Measurements from ENCODE around the gene DUS1L. TPM values are rescaled to one million over a fixed set of nuclear protein-coding genes. Genes with fewer than 3 reads are reported as not detected.

DUS1L gene
- total RNA-seq, 1 donor from 2014 or later = 126 TPM

DNA sequence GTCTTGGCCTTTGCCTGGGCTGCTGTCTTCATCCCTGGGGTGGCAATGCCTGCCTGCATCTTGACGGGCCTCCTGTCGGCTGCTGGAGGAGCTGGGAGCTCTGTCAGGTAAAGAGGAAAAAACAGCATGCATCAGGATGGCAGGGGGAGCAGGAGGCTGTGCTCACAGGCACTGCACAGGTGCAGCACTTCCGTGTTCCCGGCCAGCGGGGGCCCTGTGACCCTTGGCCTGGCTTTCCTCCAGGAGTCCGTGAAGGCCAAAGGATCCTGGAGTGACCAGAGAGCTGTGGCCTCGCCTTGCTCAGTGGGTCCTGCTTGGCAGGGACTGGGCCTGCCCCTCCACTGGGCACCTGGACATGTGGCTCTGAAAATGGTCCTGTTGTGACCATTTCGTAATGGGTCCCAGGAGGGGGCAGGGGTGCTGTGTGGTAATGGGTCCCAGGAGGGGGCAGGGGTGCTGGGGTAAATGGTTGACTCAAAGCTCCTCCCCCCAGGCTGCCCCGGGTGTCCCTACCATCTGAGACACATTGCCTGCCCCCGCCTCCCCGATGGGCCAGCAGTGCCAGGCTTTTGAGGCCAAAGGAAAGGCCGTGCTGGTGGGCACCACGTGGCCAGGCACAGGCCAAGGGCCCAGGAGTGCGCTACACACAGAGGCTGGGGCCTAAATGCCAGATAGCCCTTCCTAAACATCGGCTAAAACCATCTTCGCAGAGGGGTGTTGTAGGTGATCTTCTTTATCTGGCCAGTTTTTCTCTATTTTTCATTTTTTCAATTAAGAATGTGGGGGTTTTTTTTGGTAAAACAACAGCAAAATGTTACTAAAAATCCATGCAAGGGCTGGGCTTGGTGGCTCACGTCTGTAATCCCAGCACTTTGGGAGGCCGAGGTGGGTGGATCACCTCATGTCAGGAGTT, 36.4 kb upstream of the DUS1L start:
- no peak for DNase-seq (ENCODE audit: low read depth)
- no peak overlapping the region for H3K4me3 ChIP-seq (ENCODE audit: low read depth, low read length)
- TF ChIP-seq, protein P1, sequence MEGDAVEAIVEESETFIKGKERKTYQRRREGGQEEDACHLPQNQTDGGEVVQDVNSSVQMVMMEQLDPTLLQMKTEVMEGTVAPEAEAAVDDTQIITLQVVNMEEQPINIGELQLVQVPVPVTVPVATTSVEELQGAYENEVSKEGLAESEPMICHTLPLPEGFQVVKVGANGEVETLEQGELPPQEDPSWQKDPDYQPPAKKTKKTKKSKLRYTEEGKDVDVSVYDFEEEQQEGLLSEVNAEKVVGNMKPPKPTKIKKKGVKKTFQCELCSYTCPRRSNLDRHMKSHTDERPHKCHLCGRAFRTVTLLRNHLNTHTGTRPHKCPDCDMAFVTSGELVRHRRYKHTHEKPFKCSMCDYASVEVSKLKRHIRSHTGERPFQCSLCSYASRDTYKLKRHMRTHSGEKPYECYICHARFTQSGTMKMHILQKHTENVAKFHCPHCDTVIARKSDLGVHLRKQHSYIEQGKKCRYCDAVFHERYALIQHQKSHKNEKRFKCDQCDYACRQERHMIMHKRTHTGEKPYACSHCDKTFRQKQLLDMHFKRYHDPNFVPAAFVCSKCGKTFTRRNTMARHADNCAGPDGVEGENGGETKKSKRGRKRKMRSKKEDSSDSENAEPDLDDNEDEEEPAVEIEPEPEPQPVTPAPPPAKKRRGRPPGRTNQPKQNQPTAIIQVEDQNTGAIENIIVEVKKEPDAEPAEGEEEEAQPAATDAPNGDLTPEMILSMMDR (conservative IDR thresholded peaks at IDR 0.05; ENCODE audit: low read depth, low read length) = no peak

DNA sequence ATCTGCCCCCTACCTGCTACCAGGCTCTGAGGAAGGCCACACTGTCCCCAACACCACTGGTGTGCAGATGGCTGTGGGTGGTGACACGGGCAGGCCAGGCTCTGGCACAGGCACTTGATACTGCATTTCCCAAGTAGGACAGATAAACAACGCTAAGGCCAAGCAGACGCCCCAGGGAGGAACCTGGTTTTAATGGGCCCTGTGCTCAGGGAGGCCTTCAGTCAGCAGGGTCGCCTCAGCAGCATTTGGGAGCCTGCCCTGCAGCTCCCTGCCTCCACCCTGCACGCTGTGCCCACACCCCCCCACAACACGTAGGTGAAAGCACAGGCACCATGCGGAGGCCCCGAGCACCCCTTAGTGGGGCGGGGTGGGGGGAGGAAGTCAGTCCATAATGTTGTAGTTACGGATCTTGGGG, 35.7 kb upstream of the DUS1L start:
- DNase-seq (ENCODE audit: low read depth) = no peak
- TF ChIP-seq, protein P1 (conservative IDR thresholded peaks at IDR 0.05; ENCODE audit: low read depth, low read length) = no peak
- no peak overlapping the region for H3K4me3 ChIP-seq (ENCODE audit: low read depth, low read length)

GRCh38 chr17:82100502-82101298, 35.1 kb upstream of the DUS1L start:
- H3K4me3 ChIP-seq (ENCODE audit: low read depth, low read length) = no peak overlapping the region
- no peak for DNase-seq (ENCODE audit: low read depth)
- TF ChIP-seq, protein P1 (conservative IDR thresholded peaks at IDR 0.05; ENCODE audit: low read depth, low read length) = no peak

DNA sequence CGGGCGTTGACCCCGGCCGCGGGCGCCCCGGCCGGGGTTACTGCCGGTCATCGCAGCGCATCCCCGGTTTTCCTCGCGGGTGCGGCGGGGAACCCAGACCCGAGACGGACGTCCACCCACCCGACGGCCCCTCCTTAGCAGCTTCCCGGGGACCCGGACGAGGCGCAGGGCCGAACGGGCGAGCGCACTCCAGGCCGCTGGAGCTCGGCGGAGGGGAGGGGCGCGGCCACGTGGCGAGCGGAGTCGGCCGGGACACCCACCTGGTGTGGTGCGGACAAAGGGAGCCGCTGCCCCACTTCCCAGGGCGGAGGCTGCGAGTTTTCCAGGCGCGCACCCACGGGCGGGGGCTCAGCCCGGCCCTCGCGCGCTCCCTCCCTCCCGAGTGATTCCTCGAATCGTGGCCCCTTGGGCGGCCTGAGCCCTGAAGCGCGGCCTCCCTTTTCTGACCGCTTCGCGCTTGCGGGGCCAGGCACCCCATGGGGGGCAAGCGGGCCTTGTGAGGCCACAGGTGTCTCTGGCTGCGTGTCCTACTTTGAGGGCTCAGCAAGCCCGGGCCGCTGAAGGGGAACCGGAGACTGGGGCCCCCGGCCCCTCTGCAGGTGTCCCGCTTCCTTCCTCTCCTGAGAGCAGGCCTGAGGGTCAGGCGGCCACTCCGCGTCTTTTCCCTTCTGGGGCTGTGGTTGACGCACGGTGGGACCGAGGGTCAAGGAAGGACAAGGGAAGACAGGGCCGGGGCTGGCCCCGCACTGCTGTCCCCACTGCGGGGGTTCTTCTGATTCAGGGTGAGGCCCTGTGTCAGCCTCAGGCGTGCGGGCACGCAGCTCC, 33.5 kb upstream of the DUS1L start:
- H3K4me3 ChIP-seq (ENCODE audit: low read depth, low read length) = peak overlapping the region; percentile 57
- TF ChIP-seq, protein P1 (conservative IDR thresholded peaks at IDR 0.05; ENCODE audit: low read depth, low read length) = no peak

DNA sequence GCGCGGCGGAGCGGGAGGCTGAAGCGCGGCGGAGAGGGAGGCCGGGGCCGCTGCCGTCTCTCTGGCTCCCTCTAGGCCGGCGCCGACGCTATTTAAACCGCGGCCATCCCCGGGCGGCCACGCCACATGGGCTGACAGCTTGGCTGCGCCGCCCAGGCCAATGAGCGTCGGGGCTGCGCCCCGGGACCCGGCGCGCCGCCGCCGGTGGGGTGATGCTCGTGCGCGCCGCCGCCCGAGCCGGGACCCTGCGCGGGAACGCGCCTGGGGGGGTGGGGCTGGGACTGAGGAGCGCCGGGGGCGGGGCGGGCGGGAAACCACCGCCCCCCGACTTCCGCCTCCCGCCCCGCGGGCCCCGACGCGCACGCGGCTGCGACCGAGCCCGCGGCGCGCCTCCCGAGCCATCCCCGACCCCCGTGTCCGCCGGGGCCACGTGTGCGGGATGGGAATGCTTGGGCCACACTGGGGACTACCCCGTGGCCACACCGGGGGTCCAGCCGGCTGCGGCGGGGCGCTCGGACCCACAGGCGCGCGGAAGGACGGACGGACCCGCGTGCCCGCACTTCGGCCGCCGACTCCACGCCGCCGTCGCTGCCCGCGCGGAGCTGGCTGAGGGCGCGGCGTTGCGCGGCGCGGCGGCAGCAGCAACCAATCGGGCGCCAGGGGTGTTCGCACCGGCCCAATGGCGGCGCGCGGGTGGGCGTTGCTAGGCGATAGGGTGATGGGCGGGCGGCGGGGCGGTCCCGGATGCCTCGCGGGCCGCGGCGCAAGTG, 32.8 kb upstream of the DUS1L start, which contains the start of gene FASN:
FASN (minus strand) TSS at position 68 of the 770 bp plus-strand sequence. CDS start 1,791 bp downstream, outside the sequence.
- H3K4me3 ChIP-seq (ENCODE audit: low read depth, low read length) = peak within 1 kb of the TSS; percentile 79
- TF ChIP-seq, protein P1 (conservative IDR thresholded peaks at IDR 0.05; ENCODE audit: low read depth, low read length) = peak; percentile 31
- DNase-seq (ENCODE audit: low read depth) = peak; percentile 33

More for the DNA sequence above, 33.5 kb upstream of the DUS1L start:
- no peak for DNase-seq (ENCODE audit: low read depth)

GRCh38 chr17:82097919-82098168, 32.2 kb upstream of the DUS1L start:
- DNase-seq (ENCODE audit: low read depth) = no peak
- TF ChIP-seq, protein P1 (conservative IDR thresholded peaks at IDR 0.05; ENCODE audit: low read depth, low read length) = no peak

More at GRCh38 chr17:82097919-82098168, 32.2 kb upstream of the DUS1L start:
- H3K4me3 ChIP-seq (ENCODE audit: low read depth, low read length) = peak overlapping the region; percentile 79
